Right lobe of liver (tissue), 6 donors: Measurements from ENCODE around the gene ABCC5. TPM values are rescaled to one million over a fixed set of nuclear protein-coding genes. Genes with fewer than 3 reads are reported as not detected.
"Not testable (repeated sequence)": the region's sequence is repeated elsewhere in the genome, so short reads cannot be mapped to it uniquely, and the experiment has no call there.

Experiments used
- ATAC-seq, 4 donors: fragments of 200-7000 bp; cut with Tn5 transposase; one replicate each; pipeline ENCODE4 v1.9.1; 2020; ENCODE audit warnings: mild to moderate bottlenecking in 4 of 4, moderate library complexity in 4 of 4
- DNase-seq, 3 donors: peaks; one replicate each; pipeline ENCODE4 v3.0.0-alpha.2; 2020
- H3K27ac ChIP-seq, 3 donors: fragments of 200-600 bp; one replicate each; pipeline ENCODE4 v1.8.0; 2022
- H3K27me3 ChIP-seq, 2 donors: fragments of 200-600 bp; one replicate each; pipeline ENCODE4 v1.8.0; 2022
- H3K36me3 ChIP-seq, 4 donors: fragments of 200-600 bp; sonication (generic) in 1 of 4; one replicate each; pipeline versions ENCODE4 v1.5.1 to v1.8.0; 2017 to 2022; ENCODE audit warnings: control low read depth in 1 of 4
- H3K4me1 ChIP-seq, 4 donors: fragments of 200-600 bp; sonication (generic) in 1 of 4; one replicate each; pipeline versions ENCODE4 v1.5.1 to v1.8.0; 2017 to 2022; ENCODE audit warnings: control low read depth in 1 of 4
- H3K4me3 ChIP-seq, 3 donors: fragments of 200-600 bp; one replicate each; pipeline ENCODE4 v1.8.0; 2022
- H3K9me3 ChIP-seq, 4 donors: fragments of 200-600 bp; sonication (generic) in 1 of 4; one replicate each; pipeline versions ENCODE4 v1.5.1 to v1.8.0; 2017 to 2022; ENCODE audit warnings: control low read depth in 1 of 4
- POLR2A ChIP-seq: fragments of 450-650 bp; IDR thresholded peaks from one replicate; pipeline ENCODE4 v1.6.1; 2017; ENCODE audit warnings: antibody characterized with exemption, mild to moderate bottlenecking
- WGBS: methylation state at CpG from one replicate; pipeline ENCODE4 v1.1.6; 2018; ENCODE audit warnings: low coverage, low lambda C conversion rate; ENCODE audit not compliant: insufficient coverage; ENCODE audit errors: missing lambda C conversion rate; 5-methylcytosine and 5-hydroxymethylcytosine counted together
- intact Hi-C, 2 donors: fragments of 100-400 bp; cut with DNase I; formaldehyde crosslinking; loops; one replicate each; pipeline versions ENCODE4 v1.11.2 to v1.14.1; 2022
- total RNA-seq, 6 experiments: library from RNA; depleted of rRNA in 2 of 6; stranded (reverse); fragments of >200 nt in 2 of 6; fragmentation: NEBNext Ultra II Directional in 3 of 6; extraction: Animal tissue kit (Norgen Biotek cat#: 25700) in 3 of 6; gene quantifications; one replicate each; pipeline versions ENCODE4 v1.1.0 to v1.2.4, GENCODE V29; 2016 to 2023
- TF ChIP-seq, protein P1 (sequence below), 4 donors: fragments of 200-600 bp in 3 of 4; fragments of 450-650 bp in 1 of 4; IDR thresholded peaks; one replicate each; pipeline versions ENCODE4 v1.5.1 to v1.8.0; 2016 to 2022; ENCODE audit warnings: antibody characterized with exemption in 4 of 4, mild to moderate bottlenecking in 2 of 4
- donor health status: DM: no; HTN: yes; CAD: no.
- donor health status: DM: no; HTN: no; CAD: no.
- donor health status: DM: no; HTN: no; CAD: no.
- donor health status: DM: no; HTN: yes; CAD: no.
- donor health status: DM: no; HTN: yes; CAD: no.

Gene ABCC5
- total RNA-seq, 6 experiments from 2014 or later, result 5.5 to 9.4 (median 7.6) TPM

DNA sequence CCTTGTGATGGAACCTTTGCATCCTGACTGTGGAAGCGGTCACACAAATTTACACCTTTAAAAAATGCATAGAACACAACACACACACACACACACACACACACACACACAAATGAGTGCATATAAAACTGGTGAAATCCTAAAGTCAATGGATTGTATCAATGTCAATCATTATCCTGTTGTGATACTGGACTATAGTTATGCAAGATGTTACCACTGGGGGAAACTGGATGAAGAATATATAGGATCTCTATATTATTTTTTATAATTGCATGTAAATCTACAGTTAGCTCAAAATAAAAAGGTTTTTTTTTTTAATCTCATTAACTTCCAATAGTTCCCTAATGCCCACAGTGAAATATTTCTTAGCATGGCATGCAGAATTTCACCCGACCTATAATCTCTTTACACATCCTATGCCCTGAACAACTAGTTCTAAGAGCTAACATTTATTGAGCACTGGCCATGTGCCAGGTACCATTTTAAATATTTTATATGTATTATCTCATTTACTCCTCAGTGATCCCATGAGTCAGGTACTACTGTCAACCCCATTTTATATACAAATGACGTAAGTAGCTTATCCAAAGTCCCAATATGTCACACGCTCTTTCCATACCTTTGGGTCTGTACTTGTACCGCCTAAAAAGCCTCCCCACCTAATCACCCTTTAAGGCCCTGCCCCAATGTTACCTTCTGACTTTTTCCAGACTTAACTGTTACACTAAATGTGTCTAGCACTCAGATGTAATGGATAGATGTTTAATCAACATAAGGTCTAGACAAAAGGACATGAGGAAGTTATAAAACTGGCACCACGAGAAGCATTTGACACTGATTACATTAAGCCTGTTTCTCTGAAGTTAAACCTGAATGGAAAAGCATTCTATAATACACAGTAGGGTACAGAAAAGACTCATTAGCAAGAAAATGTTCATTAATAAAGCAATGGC is 5.5 kb downstream of the ABCC5 start:
- TF ChIP-seq POLR2A, result no peak
- TF ChIP-seq, protein P1, sequence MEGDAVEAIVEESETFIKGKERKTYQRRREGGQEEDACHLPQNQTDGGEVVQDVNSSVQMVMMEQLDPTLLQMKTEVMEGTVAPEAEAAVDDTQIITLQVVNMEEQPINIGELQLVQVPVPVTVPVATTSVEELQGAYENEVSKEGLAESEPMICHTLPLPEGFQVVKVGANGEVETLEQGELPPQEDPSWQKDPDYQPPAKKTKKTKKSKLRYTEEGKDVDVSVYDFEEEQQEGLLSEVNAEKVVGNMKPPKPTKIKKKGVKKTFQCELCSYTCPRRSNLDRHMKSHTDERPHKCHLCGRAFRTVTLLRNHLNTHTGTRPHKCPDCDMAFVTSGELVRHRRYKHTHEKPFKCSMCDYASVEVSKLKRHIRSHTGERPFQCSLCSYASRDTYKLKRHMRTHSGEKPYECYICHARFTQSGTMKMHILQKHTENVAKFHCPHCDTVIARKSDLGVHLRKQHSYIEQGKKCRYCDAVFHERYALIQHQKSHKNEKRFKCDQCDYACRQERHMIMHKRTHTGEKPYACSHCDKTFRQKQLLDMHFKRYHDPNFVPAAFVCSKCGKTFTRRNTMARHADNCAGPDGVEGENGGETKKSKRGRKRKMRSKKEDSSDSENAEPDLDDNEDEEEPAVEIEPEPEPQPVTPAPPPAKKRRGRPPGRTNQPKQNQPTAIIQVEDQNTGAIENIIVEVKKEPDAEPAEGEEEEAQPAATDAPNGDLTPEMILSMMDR (IDR thresholded peaks at IDR 0.05), result no peak
- intact Hi-C loops, result no loop called here
- H3K36me3 ChIP-seq, result peaks cover 0 to 2% (median 0%) of the 10 kb centered on the region in 4 donors

GRCh38 chr3:184011230-184011876 is 6.3 kb downstream of the ABCC5 start:
- intact Hi-C loops, result no loop called here
- peaks cover 0 to under 1% (median 0%) of the 10 kb centered on the region in 4 donors for H3K4me1 ChIP-seq
- no peak overlapping the region for H3K4me3 ChIP-seq
- ATAC-seq (no peak), DNase-seq (no peak)
- H3K36me3 ChIP-seq, result peaks cover 0 to 2% (median 0%) of the 10 kb centered on the region in 4 donors
- TF ChIP-seq POLR2A, result no peak
- TF ChIP-seq, protein P1 (IDR thresholded peaks at IDR 0.05), result no peak
- no peak overlapping the region for H3K27ac ChIP-seq
- no peaks in the 10 kb centered on the region for H3K27me3 ChIP-seq
- H3K9me3 ChIP-seq, result no peaks in the 10 kb centered on the region
- WGBS, result 95% methylated on average over 4 of the region's 4 CpGs

More for the DNA sequence above, 5.5 kb downstream of the ABCC5 start:
- no peaks in the 10 kb centered on the region for H3K27me3 ChIP-seq
- ATAC-seq (no peak), DNase-seq (no peak)
- H3K4me1 ChIP-seq, result no peaks in the 10 kb centered on the region
- H3K27ac ChIP-seq, result no peak overlapping the region
- WGBS, result 88% methylated on average over 5 of the region's 6 CpGs
- H3K4me3 ChIP-seq, result no peak overlapping the region
- H3K9me3 ChIP-seq, result no peaks in the 10 kb centered on the region

DNA sequence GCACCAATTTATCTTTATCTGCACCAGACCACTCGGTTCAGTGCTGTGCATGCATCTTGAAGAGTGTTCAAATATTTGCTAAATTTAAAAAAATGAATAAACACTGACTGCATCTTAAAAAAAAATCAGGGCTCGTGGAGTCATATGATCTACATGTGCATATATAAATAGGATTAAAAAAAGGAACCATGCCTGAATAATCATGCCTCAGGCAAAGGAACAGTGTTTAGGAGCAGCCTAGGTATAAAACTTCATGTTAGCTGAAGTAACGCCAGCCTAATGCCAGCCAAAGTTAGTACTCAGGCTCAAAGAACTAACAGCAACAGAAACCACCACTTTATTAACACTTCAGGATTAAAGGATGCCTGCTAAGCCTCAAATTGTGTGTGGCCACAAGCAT is 9.5 kb downstream of the ABCC5 start:
- DNase-seq (no peak), ATAC-seq (no peak)
- Histone ChIP-seq H3K27me3 (no peaks in the 10 kb centered on the region), H3K36me3 (no peaks in the 10 kb centered on the region), H3K9me3 (no peaks in the 10 kb centered on the region), H3K27ac (no peak overlapping the region), H3K4me1 (peaks cover 0 to 4% (median 0%) of the 10 kb centered on the region in 4 donors), H3K4me3 (no peak overlapping the region)
- no peak for TF ChIP-seq POLR2A
- TF ChIP-seq, protein P1 (IDR thresholded peaks at IDR 0.05), result no peak
- WGBS, result 54% methylated on average over 3 of the region's 3 CpGs
- intact Hi-C loops, result no loop called here

- H3K27ac ChIP-seq, H3K9me3 ChIP-seq, H3K4me1 ChIP-seq, DNase-seq, intact Hi-C loops, H3K27me3 ChIP-seq, ATAC-seq, H3K4me3 ChIP-seq, H3K36me3 ChIP-seq: not testable (repeated sequence)
- 76% methylated on average over 9 of the region's 11 CpGs for WGBS
Measured at GRCh38 chr3:184007143-184007813, 10.4 kb downstream of the ABCC5 start.
